Mucosa of rectum (tissue), 2 donors: ENCODE data around the gene IL18.

Experiments used
- H3K27ac ChIP-seq, 2 donors: one replicate each; pipeline ENCODE4 v1.7.0; 2013; ENCODE audit warnings: inconsistent platforms in 2 of 2, low read depth in 2 of 2, low read length in 2 of 2
- H3K27me3 ChIP-seq, 2 donors: one replicate each; pipeline ENCODE4 v1.7.0; 2013; ENCODE audit warnings: low read length in 2 of 2; ENCODE audit not compliant: control insufficient read depth in 2 of 2, insufficient read depth in 2 of 2
- H3K36me3 ChIP-seq, 2 donors: one replicate each; pipeline ENCODE4 v1.7.0; 2013; ENCODE audit warnings: low read length in 2 of 2; ENCODE audit not compliant: control insufficient read depth in 2 of 2, insufficient read depth in 2 of 2
- H3K4me1 ChIP-seq, 2 donors: one replicate each; pipeline ENCODE4 v1.7.0; 2013; ENCODE audit warnings: low read length in 2 of 2, mild to moderate bottlenecking in 1 of 2; ENCODE audit not compliant: control insufficient read depth in 2 of 2, insufficient read depth in 2 of 2
- H3K4me3 ChIP-seq, 2 donors: one replicate each; pipeline ENCODE4 v1.7.0; 2013; ENCODE audit warnings: low read length in 2 of 2
- H3K9ac ChIP-seq, 2 donors: one replicate each; pipeline ENCODE4 v1.7.0; 2013; ENCODE audit warnings: low read length in 2 of 2, low read depth in 1 of 2, mild to moderate bottlenecking in 1 of 2
- H3K9me3 ChIP-seq, 2 donors: one replicate each; pipeline ENCODE4 v1.7.0; 2013; ENCODE audit warnings: low read length in 2 of 2; ENCODE audit not compliant: control insufficient read depth in 2 of 2
- donor health status: healthy.
- donor health status: Normal muscosa, but diverticular disease.

The IL18 gene

DNA sequence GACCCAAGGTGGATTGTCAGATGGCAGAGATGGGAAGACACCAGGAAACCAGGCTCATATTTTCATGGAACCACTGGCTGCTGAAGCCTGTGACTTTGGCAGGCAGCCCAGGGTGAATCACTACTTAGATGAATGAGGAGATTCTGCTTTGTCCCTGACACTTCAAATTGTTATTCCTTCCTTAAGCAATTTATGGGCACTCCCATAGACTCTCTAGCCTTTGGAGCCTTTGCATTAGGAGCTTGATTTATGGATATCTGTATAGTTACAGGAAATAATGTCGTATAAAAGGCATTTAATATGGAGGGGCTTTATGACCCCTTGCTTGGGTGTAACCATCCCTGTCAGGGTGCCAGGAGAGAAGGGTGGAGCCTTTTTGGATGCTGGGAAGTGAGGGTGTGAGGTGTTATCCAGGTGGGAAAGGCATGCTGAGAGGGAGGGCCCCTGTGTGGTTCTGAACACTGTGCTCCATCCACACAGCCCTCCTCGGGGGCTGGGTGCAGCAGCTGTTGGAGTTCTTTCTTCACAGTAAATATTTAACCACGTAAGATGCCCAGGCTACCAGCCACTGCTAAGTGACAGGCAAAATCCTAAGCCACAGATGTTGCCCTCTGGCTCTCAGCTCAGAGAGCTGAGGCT is 35.3 kb downstream of the IL18 start:
- Histone ChIP-seq H3K27ac (peak overlapping the region; percentile 62 to 68), H3K9ac (no peak overlapping the region), H3K27me3 (no peaks in the 10 kb centered on the region), H3K4me3 (no peak overlapping the region), H3K9me3 (no peaks in the 10 kb centered on the region), H3K36me3 (no peaks in the 10 kb centered on the region), H3K4me1 (peaks cover 37 to 48% of the 10 kb centered on the region in 2 donors)

DNA sequence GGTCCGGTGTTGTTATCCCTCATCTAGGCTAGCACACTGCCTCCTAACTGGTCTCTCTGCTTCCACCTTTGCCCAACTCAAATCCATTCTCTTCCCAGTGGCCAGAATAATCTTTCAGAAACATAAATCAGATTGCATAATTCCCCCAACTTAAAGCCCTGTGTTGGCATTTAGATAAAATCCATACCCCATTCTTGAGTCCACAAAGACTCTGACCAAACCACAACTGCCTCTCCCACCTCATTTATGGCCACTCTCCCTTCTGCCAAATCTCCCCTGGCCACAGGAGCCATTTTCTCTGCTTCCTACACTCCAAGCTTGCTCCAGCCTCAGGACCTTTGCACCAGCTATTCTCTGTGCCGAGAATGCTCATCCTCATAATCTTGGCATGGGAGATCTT is 36.8 kb downstream of the IL18 start:
- Histone ChIP-seq H3K27me3 (no peaks in the 10 kb centered on the region), H3K27ac (no peak overlapping the region), H3K9ac (no peak overlapping the region), H3K4me3 (no peak overlapping the region), H3K4me1 (peaks cover 25 to 33% of the 10 kb centered on the region in 2 donors), H3K36me3 (peaks cover 0 to under 1% of the 10 kb centered on the region in 2 donors), H3K9me3 (no peaks in the 10 kb centered on the region)

DNA sequence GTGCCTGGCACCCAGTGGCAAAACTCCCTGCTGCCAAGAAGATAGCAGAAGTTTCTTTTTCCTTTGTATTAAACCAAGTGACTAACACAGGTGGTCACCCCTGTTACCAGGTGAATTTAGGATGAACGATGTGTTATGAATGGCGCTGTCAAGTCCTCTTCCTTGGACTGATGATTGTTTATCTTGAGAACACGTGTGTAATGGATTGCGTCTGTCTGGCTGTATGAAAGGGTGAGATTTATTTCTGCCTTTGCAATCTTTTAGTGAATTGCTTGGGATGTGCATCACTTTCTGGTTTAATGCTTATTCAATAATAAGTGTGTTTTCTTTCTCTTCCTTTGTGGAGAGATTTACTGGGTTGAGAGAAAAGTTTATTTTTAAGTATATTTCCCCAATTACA is 40.8 kb downstream of the IL18 start:
- Histone ChIP-seq H3K27me3 (no peaks in the 10 kb centered on the region), H3K4me1 (peaks cover 0 to under 1% of the 10 kb centered on the region in 2 donors), H3K9me3 (no peaks in the 10 kb centered on the region), H3K27ac (no peak overlapping the region), H3K9ac (no peak overlapping the region), H3K4me3 (no peak overlapping the region), H3K36me3 (peaks cover 0 to 2% of the 10 kb centered on the region in 2 donors)

DNA sequence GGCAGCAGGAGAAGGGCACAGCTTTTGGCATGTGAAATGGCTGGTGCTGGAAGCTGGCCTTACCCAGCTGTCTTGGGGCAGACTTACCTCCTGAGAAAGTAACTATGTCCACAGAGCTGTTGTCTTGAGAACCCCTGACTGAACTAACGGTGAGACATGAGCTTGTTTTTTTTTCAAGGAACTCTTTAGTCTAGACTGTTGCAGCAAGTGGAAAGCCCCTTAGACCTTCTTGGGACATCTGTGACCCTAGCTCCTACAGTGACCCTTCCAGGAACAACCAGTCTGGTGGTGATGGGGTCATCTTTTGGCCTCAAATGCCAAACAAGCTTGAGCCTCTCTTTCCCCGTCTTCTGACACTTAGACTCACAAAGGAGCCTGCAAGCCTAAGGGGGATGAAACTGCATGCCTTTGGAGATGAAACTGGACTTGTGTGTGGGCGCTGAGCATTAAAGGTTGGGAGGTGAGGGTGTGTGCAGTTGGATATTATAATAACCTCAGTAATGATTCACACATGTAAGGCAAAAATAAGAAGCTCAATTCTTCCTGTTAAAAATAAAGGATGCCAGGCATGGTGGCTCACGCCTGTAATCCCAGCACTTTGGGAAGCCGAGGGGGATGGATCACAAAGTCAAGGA is 41.8 kb downstream of the IL18 start:
- no peaks in the 10 kb centered on the region for H3K27me3 ChIP-seq
- H3K36me3 ChIP-seq: peaks cover 0 to 2% of the 10 kb centered on the region in 2 donors
- H3K27ac ChIP-seq: no peak overlapping the region
- H3K4me3 ChIP-seq: no peak overlapping the region
- H3K9me3 ChIP-seq: no peaks in the 10 kb centered on the region
- no peaks in the 10 kb centered on the region for H3K4me1 ChIP-seq
- H3K9ac ChIP-seq: no peak overlapping the region

DNA sequence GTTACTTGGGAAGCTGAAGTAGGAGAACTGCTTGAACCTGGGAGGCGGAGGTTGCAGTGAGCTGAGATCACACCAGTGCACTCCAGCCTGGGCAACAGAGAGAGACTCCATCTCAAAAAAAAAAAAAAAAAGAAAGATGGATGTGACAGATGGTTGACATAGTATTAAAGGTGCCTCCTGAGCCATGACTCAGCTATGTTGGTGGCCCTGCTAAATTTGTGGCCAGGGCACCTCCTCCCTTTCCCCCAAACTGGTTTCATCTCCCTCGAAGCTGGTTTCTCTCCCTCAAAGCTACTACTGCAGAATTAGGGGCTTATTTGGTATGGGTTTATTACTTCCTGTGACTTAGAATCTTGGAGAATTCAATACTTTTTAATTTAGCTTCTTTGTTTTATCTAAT is 45.7 kb downstream of the IL18 start:
- H3K36me3 ChIP-seq: peaks cover 0 to 2% of the 10 kb centered on the region in 2 donors
- no peak overlapping the region for H3K4me3 ChIP-seq
- H3K9ac ChIP-seq: no peak overlapping the region
- H3K27me3 ChIP-seq: no peaks in the 10 kb centered on the region
- peaks cover 0 to 4% of the 10 kb centered on the region in 2 donors for H3K4me1 ChIP-seq
- no peak overlapping the region for H3K27ac ChIP-seq
- H3K9me3 ChIP-seq: no peaks in the 10 kb centered on the region

DNA sequence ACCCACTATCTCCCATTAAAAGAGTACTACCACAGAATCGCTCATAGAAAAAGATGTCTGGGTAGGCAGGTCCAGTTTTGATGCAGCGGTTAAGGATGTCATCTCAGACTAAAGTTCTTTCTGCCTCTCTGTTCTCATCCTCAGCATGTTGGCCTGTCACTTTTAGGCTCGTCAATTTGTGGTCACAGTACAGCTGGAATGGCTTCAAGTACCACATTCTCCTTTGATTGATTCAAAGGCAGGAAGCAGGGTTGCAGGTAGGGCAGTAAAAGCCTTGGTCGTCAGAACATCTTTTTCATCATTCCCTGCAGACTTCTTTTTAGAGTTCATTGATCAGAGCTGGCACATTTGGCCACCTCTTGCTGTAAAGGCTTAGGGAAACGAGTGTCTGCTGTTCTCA is 48.5 kb downstream of the IL18 start:
- H3K4me3 ChIP-seq: no peak overlapping the region
- H3K9ac ChIP-seq: no peak overlapping the region
- no peaks in the 10 kb centered on the region for H3K27me3 ChIP-seq
- peaks cover 0 to 4% of the 10 kb centered on the region in 2 donors for H3K4me1 ChIP-seq
- H3K36me3 ChIP-seq: no peaks in the 10 kb centered on the region
- H3K9me3 ChIP-seq: no peaks in the 10 kb centered on the region
- H3K27ac ChIP-seq: no peak overlapping the region

DNA sequence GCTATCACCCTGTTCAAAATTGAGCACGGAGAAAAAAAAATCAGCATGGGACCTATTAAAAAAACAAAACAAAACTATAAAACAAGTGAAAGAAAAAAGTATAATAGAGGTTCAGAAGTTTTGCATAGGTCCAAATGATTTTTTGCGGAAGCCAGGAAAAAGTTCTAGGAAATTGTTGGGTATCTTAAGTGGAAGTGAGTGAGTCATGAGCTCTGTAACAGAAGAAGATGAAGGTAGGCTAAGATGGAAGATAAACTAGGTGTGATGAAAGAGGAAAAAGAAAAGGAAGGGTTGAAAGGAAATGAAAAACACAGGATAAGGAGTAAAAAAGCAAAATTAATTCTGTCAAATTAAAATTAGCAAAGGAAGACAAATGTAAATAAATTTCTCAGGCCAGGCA is 49.4 kb downstream of the IL18 start:
- Histone ChIP-seq H3K36me3 (no peaks in the 10 kb centered on the region), H3K27ac (no peak overlapping the region), H3K27me3 (no peaks in the 10 kb centered on the region)

DNA sequence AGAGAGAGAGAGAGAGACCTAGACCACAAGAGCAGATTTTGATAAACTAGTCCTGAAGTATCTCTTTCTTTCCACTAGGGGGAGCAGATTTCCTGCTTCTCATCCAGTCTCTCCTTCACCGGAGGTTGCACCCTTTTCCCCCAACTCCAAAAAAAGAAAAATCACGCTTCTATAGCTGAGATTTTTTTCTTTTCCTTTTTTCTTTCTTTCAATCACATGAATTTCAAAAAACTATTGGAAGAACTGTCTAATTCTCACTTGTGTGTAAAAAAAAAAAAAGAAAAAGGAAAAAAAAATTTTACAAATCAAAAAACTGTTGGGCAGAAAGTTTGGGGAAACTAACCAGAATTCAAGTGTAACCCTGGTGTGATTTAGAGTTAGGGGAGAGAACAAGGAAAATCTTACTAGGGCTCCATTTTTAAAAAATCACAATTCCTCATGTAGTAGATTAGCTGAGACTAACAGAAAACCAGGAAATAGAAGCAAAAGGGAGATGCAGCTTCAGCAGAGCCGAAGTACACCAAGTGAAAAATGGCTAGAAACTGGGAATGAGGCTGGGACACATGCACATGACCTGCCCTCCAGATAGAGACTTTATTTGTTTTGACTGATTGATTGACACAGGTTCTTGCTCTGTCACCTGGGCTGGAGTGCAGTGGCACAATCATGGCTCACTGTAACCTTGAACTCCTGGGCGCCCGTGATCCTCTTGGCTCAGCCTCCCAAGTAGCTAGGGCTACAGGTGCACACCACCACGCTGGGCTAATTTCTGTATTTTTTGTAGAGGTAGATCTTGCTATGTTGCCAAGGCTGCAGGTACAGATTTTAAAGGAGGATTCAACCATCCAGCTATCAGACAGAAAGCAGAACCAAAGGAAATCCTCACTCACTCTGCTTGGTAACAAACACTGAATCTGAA is 50.1 kb downstream of the IL18 start:
- Histone ChIP-seq H3K9ac (no peak overlapping the region), H3K27ac (no peak overlapping the region), H3K4me3 (peak overlapping the region in 1 of 2 donors; percentile 20), H3K9me3 (no peaks in the 10 kb centered on the region), H3K27me3 (no peaks in the 10 kb centered on the region), H3K4me1 (peaks cover 0 to 4% of the 10 kb centered on the region in 2 donors), H3K36me3 (no peaks in the 10 kb centered on the region)

More for the DNA sequence above, 49.4 kb downstream of the IL18 start:
- Histone ChIP-seq H3K4me3 (no peak overlapping the region), H3K9ac (no peak overlapping the region), H3K9me3 (no peaks in the 10 kb centered on the region), H3K4me1 (peaks cover 0 to 4% of the 10 kb centered on the region in 2 donors)

DNA sequence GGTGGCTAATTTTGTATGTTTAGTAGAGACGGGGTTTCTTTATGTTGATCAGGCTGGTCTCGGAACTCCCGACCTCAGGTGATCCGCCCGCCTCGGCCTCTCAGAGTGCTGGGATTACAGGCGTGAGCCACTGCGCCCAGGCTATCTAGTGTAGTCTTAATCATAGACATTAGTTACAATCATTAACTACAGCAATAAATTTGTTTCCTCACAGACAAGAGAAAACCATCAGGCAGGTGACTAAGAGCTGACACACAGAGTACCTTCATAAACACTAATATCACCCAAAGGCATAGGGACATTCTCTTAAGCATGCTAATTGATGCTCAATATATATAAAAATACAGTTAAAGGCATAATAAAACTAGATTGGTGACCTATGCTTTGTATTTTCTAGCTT is 57.8 kb downstream of the IL18 start:
- Histone ChIP-seq H3K4me3 (no peak overlapping the region), H3K27ac (no peak overlapping the region), H3K9ac (no peak overlapping the region), H3K4me1 (no peaks in the 10 kb centered on the region), H3K36me3 (peaks cover 0 to 6% of the 10 kb centered on the region in 2 donors), H3K27me3 (no peaks in the 10 kb centered on the region), H3K9me3 (no peaks in the 10 kb centered on the region)

DNA sequence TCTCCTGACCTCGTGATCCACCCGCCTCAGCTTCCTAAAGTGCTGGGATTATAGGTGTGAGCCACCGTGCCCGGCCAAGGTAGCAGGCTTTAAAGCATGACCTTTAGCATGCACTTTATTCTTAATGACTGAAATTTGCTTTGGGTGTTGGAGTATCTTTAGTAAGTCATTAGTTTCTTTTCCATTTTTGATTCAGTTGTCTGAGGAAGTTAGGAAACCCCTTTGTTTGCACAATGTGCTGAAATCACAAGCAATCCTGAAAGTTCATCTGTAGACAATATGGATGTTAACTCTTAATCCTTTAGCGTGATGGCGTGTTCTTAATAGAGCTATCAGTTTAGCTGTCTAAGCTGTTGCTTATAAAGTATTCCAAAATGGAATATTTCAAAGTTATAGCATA is 60.4 kb downstream of the IL18 start:
- Histone ChIP-seq H3K27me3 (no peaks in the 10 kb centered on the region), H3K27ac (no peak overlapping the region), H3K9ac (no peak overlapping the region), H3K36me3 (peaks cover 0 to 8% of the 10 kb centered on the region in 2 donors), H3K4me1 (no peaks in the 10 kb centered on the region), H3K4me3 (no peak overlapping the region), H3K9me3 (no peaks in the 10 kb centered on the region)
